Retinal pigment epithelial cell (primary cell): Measurements from ENCODE around the gene UTP14C.
"Not testable (repeated sequence)": the region's sequence is repeated elsewhere in the genome, so short reads cannot be mapped to it uniquely, and the experiment has no call there.

Experiments
- DNase-seq: peaks from one replicate; pipeline ENCODE4 v3.0.0-alpha.2; 2010; ENCODE audit warnings: low read depth
- H3K4me3 ChIP-seq: 2 replicates; pipeline ENCODE4 v1.5.1; 2011; ENCODE audit warnings: mild to moderate bottlenecking, low read length, control low read depth, moderate library complexity
- CTCF ChIP-seq: conservative IDR thresholded peaks from 2 replicates; pipeline ENCODE4 v1.5.1; 2011; ENCODE audit warnings: low read depth, low read length, control low read depth, inconsistent platforms

Gene UTP14C

GRCh38 chr13:52024481-52024880 is at the start of gene UTP14C:
Gene UTP14C, plus strand, starts transcription at chr13:52024691. Its CDS starts 4,114 bp downstream, at chr13:52028805.
- TF ChIP-seq CTCF, result no peak
- no peak within 1 kb of the TSS for H3K4me3 ChIP-seq
- no peak for DNase-seq

GRCh38 chr13:51976423-51976822 is 48.1 kb upstream of the UTP14C start:
- no peak for TF ChIP-seq CTCF
- no peak for DNase-seq

GRCh38 chr13:51976890-51977289 is 47.6 kb upstream of the UTP14C start:
- no peak for TF ChIP-seq CTCF
- no peak overlapping the region for H3K4me3 ChIP-seq
- no peak for DNase-seq

More at GRCh38 chr13:51976423-51976822, 48.1 kb upstream of the UTP14C start:
- no peak overlapping the region for H3K4me3 ChIP-seq

- no peak for DNase-seq
- no peak overlapping the region for H3K4me3 ChIP-seq
- no peak for TF ChIP-seq CTCF
Observed at GRCh38 chr13:51977625-51978024, 46.9 kb upstream of the UTP14C start.

- DNase-seq, result no peak
- TF ChIP-seq CTCF, result no peak
- no peak overlapping the region for H3K4me3 ChIP-seq
Observed at GRCh38 chr13:51978796-51979556, 45.5 kb upstream of the UTP14C start.

GRCh38 chr13:51980908-51981307 is 43.6 kb upstream of the UTP14C start:
- DNase-seq, result no peak
- no peak overlapping the region for H3K4me3 ChIP-seq
- TF ChIP-seq CTCF, result no peak

GRCh38 chr13:51981355-51981754 is 43.1 kb upstream of the UTP14C start:
- TF ChIP-seq CTCF, result no peak
- no peak for DNase-seq
- H3K4me3 ChIP-seq, result no peak overlapping the region

GRCh38 chr13:51983292-51983691 is 41.2 kb upstream of the UTP14C start:
- DNase-seq, H3K4me3 ChIP-seq: not testable (repeated sequence)

- DNase-seq, H3K4me3 ChIP-seq: not testable (repeated sequence)
Observed at GRCh38 chr13:51984904-51985303, 39.6 kb upstream of the UTP14C start.
